DOHH2 (cell line): ENCODE measurements around the gene PRDM16.

Source experiments
- CTCF ChIP-seq: fragments of 200-600 bp; sonication (generic); IDR thresholded peaks from one replicate; pipeline ENCODE4 v1.5.1; 2014; ENCODE audit warnings: antibody characterized with exemption, mild to moderate bottlenecking, low read depth, low read length; ENCODE audit not compliant: poor library complexity, severe bottlenecking
- EZH2phosphoT487 ChIP-seq: fragments of 200-600 bp; sonication (generic); IDR thresholded peaks from 2 replicates; pipeline ENCODE4 v1.6.1; 2017; ENCODE audit warnings: borderline replicate concordance, mild to moderate bottlenecking, antibody characterized with exemption, low read length, moderate library complexity, mixed read lengths

GRCh38 chr1:3227893-3228292, 158.9 kb downstream of the PRDM16 start:
- TF ChIP-seq CTCF (no peak), EZH2phosphoT487 (no peak)
